K562 (cell line): ENCODE results near the gene PITRM1. TPM values are rescaled to one million over a fixed set of nuclear protein-coding genes. Genes with fewer than 3 reads are reported as not detected.

Experiments used
- BACH1 ChIP-seq: fragments of 200-800 bp; sonication (Bioruptor generic); IDR thresholded peaks from 2 replicates; pipeline ENCODE4 v1.6.1; 2016; ENCODE audit warnings: missing genetic modification characterization, missing compliant biosample characterization
- BRD4 ChIP-seq: fragments of 200-600 bp; sonication (generic); IDR thresholded peaks from 2 replicates; pipeline ENCODE4 v1.6.1; 2017; ENCODE audit warnings: inconsistent platforms
- MIER1 ChIP-seq: fragments of 450-650 bp; IDR thresholded peaks from 2 replicates; pipeline ENCODE4 v1.6.1; 2016; ENCODE audit warnings: antibody characterized with exemption, mild to moderate bottlenecking, low read depth
- PCBP2 ChIP-seq: fragments of 200-400 bp; formaldehyde crosslinking; IDR thresholded peaks from 2 replicates; pipeline ENCODE4 v1.6.1; 2018; ENCODE audit warnings: low read length, low read depth, mild to moderate bottlenecking, moderate library complexity; ENCODE audit not compliant: poor library complexity, severe bottlenecking
- STAG1 ChIP-seq: sonication (generic); formaldehyde crosslinking; IDR thresholded peaks from 2 replicates; pipeline ENCODE4 v1.5.0; 2020; ENCODE audit warnings: missing genetic modification reagents, borderline replicate concordance
- TGIF2 ChIP-seq: sonication (generic); formaldehyde crosslinking; IDR thresholded peaks from 2 replicates; pipeline ENCODE4 v1.8.1; 2022; ENCODE audit warnings: mild to moderate bottlenecking, missing genetic modification reagents, moderate library complexity
- ZNF583 ChIP-seq: fragments of 250-450 bp; sonication (Bioruptor Pico); IDR thresholded peaks from 2 replicates; pipeline ENCODE4 v1.4.0; 2020
- polyA plus RNA-seq, 8 experiments: library from polyadenylated mRNA; depleted of rRNA in 4 of 8; stranded (reverse) in 5 of 8; unstranded in 3 of 8; fragments of >200 nt; fragmentation: Nextera tagmentation in 2 of 8; fragmentation: Illumina TruSeq in 1 of 8; extraction: Ambion mirVana in 2 of 8; extraction: Trizol in 1 of 8; gene quantifications; 2 replicates each; pipeline versions ENCODE4 v1.2.1 to v1.2.3, GENCODE V29; 2011 to 2014; ENCODE audit warnings: inconsistent platforms in 1 of 8, missing spikeins in 1 of 8
- total RNA-seq, 7 experiments: library from RNA; depleted of rRNA in 6 of 7; stranded (reverse); fragments of >200 nt in 6 of 7; fragmentation: Illumina TruSeq in 2 of 7; extraction: Trizol in 2 of 7; gene quantifications; 2 replicates each; pipeline versions ENCODE4 v1.2.1 to v1.2.3, GENCODE V29; 2011 to 2021; ENCODE audit warnings: low replicate concordance in 1 of 7
- TF ChIP-seq, protein P1 (sequence below): fragments of 450-650 bp; formaldehyde crosslinking; IDR thresholded peaks from 2 replicates; pipeline ENCODE4 v1.4.0; 2020; ENCODE audit warnings: mild to moderate bottlenecking, moderate library complexity
- TF ChIP-seq, protein P2 (sequence below): fragments of 250-450 bp; sonication (Bioruptor Pico); IDR thresholded peaks from 2 replicates; pipeline ENCODE4 v1.5.0; 2022; ENCODE audit warnings: mild to moderate bottlenecking
- TF ChIP-seq, protein P3 (sequence below): IDR thresholded peaks from 2 replicates; pipeline ENCODE4 v1.6.1; 2014; ENCODE audit warnings: antibody characterized with exemption
- TF ChIP-seq, protein P4 (sequence below): fragments of 450-650 bp; IDR thresholded peaks from one replicate; pipeline ENCODE4 v1.6.1; 2018; ENCODE audit warnings: mild to moderate bottlenecking, moderate library complexity; ENCODE audit not compliant: partially characterized antibody
- TF ChIP-seq, protein P5 (sequence below): IDR thresholded peaks from 3 replicates; pipeline ENCODE4 v1.6.1; 2011; ENCODE audit warnings: borderline replicate concordance, mild to moderate bottlenecking; ENCODE audit not compliant: insufficient read length, insufficient read depth
- TF ChIP-seq, protein P6 (sequence below): sonication (generic); formaldehyde crosslinking; IDR thresholded peaks from 2 replicates; pipeline ENCODE4 v1.8.1; 2022; ENCODE audit warnings: missing genetic modification reagents

The PITRM1 gene
- total and polyA plus RNA-seq, 9 of the 15 experiments (the other 6 are each of a cell fraction or from before 2014, with no cell fraction given): 21.1 to 70.4 (median 39.7) TPM

DNA sequence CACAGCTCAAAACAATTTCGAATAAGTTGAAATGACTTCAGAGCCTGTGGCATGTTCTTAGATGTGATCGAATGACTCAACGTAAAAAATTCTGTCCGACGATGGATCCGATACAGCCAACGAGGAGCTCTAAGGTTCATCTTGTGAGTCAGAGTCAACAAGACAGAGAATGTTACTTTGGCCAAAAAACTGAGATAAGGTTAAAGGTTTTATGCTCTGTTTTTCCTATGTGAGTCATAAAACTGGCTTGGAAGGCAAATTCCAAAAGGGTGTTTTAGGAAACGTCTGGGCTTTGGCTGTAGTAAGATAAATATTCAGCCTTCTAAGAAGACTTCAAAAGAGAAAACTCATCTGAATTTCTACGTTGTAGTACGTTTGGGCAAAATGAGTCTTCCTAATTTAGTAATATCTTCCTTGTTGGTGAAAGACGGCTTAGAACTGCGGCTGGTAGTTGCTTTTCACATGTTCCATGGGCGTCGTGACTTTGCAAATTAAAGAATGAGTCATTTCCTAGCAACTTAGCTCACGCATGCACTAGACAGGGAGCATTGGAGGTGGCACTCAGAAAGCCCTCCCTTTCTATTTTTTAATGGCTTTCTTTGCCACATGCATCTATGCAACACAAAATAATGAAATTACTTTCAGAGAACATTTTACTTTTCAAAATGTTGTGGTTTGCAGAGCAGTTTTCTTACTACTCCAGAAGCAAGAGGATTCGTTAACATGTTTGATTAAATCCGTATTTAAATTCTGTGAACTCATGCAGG lies 77.0 kb downstream of the PITRM1 start (continued):
- TF ChIP-seq, protein P1, sequence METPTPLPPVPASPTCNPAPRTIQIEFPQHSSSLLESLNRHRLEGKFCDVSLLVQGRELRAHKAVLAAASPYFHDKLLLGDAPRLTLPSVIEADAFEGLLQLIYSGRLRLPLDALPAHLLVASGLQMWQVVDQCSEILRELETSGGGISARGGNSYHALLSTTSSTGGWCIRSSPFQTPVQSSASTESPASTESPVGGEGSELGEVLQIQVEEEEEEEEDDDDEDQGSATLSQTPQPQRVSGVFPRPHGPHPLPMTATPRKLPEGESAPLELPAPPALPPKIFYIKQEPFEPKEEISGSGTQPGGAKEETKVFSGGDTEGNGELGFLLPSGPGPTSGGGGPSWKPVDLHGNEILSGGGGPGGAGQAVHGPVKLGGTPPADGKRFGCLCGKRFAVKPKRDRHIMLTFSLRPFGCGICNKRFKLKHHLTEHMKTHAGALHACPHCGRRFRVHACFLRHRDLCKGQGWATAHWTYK (CRISPR knock-in tag): no peak
- TF ChIP-seq TGIF2 (no peak), STAG1 (no peak), PCBP2 (no peak), BACH1 (peak; percentile 96), ZNF583 (CRISPR knock-in tag) (no peak), MIER1 (no peak), BRD4 (no peak; the same call in none of the 2 replicates)
- TF ChIP-seq, protein P2, sequence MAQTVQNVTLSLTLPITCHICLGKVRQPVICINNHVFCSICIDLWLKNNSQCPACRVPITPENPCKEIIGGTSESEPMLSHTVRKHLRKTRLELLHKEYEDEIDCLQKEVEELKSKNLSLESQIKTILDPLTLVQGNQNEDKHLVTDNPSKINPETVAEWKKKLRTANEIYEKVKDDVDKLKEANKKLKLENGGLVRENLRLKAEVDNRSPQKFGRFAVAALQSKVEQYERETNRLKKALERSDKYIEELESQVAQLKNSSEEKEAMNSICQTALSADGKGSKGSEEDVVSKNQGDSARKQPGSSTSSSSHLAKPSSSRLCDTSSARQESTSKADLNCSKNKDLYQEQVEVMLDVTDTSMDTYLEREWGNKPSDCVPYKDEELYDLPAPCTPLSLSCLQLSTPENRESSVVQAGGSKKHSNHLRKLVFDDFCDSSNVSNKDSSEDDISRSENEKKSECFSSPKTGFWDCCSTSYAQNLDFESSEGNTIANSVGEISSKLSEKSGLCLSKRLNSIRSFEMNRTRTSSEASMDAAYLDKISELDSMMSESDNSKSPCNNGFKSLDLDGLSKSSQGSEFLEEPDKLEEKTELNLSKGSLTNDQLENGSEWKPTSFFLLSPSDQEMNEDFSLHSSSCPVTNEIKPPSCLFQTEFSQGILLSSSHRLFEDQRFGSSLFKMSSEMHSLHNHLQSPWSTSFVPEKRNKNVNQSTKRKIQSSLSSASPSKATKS (CRISPR knock-in tag): no peak
- TF ChIP-seq, protein P3, sequence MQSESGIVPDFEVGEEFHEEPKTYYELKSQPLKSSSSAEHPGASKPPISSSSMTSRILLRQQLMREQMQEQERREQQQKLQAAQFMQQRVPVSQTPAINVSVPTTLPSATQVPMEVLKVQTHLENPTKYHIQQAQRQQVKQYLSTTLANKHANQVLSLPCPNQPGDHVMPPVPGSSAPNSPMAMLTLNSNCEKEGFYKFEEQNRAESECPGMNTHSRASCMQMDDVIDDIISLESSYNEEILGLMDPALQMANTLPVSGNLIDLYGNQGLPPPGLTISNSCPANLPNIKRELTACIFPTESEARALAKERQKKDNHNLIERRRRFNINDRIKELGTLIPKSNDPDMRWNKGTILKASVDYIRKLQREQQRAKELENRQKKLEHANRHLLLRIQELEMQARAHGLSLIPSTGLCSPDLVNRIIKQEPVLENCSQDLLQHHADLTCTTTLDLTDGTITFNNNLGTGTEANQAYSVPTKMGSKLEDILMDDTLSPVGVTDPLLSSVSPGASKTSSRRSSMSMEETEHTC: no peak
- TF ChIP-seq, protein P4, sequence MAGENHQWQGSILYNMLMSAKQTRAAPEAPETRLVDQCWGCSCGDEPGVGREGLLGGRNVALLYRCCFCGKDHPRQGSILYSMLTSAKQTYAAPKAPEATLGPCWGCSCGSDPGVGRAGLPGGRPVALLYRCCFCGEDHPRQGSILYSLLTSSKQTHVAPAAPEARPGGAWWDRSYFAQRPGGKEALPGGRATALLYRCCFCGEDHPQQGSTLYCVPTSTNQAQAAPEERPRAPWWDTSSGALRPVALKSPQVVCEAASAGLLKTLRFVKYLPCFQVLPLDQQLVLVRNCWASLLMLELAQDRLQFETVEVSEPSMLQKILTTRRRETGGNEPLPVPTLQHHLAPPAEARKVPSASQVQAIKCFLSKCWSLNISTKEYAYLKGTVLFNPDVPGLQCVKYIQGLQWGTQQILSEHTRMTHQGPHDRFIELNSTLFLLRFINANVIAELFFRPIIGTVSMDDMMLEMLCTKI: no peak
- TF ChIP-seq, protein P5, sequence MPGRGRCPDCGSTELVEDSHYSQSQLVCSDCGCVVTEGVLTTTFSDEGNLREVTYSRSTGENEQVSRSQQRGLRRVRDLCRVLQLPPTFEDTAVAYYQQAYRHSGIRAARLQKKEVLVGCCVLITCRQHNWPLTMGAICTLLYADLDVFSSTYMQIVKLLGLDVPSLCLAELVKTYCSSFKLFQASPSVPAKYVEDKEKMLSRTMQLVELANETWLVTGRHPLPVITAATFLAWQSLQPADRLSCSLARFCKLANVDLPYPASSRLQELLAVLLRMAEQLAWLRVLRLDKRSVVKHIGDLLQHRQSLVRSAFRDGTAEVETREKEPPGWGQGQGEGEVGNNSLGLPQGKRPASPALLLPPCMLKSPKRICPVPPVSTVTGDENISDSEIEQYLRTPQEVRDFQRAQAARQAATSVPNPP: no peak
- TF ChIP-seq, protein P6, sequence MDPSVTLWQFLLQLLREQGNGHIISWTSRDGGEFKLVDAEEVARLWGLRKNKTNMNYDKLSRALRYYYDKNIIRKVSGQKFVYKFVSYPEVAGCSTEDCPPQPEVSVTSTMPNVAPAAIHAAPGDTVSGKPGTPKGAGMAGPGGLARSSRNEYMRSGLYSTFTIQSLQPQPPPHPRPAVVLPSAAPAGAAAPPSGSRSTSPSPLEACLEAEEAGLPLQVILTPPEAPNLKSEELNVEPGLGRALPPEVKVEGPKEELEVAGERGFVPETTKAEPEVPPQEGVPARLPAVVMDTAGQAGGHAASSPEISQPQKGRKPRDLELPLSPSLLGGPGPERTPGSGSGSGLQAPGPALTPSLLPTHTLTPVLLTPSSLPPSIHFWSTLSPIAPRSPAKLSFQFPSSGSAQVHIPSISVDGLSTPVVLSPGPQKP (CRISPR knock-in tag): no peak
